ENCODE results near the gene DNAJC3.

Gene DNAJC3, protein sequence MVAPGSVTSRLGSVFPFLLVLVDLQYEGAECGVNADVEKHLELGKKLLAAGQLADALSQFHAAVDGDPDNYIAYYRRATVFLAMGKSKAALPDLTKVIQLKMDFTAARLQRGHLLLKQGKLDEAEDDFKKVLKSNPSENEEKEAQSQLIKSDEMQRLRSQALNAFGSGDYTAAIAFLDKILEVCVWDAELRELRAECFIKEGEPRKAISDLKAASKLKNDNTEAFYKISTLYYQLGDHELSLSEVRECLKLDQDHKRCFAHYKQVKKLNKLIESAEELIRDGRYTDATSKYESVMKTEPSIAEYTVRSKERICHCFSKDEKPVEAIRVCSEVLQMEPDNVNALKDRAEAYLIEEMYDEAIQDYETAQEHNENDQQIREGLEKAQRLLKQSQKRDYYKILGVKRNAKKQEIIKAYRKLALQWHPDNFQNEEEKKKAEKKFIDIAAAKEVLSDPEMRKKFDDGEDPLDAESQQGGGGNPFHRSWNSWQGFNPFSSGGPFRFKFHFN

GRCh38 chr13:95676762-95677563 is at the start of gene DNAJC3:
DNAJC3 (plus strand) TSS chr13:95677139; CDS start chr13:95677256, 117 bp downstream.
- peak within 1 kb of the TSS; percentile 64 for H3K27ac ChIP-seq
- TF ChIP-seq, protein P1, sequence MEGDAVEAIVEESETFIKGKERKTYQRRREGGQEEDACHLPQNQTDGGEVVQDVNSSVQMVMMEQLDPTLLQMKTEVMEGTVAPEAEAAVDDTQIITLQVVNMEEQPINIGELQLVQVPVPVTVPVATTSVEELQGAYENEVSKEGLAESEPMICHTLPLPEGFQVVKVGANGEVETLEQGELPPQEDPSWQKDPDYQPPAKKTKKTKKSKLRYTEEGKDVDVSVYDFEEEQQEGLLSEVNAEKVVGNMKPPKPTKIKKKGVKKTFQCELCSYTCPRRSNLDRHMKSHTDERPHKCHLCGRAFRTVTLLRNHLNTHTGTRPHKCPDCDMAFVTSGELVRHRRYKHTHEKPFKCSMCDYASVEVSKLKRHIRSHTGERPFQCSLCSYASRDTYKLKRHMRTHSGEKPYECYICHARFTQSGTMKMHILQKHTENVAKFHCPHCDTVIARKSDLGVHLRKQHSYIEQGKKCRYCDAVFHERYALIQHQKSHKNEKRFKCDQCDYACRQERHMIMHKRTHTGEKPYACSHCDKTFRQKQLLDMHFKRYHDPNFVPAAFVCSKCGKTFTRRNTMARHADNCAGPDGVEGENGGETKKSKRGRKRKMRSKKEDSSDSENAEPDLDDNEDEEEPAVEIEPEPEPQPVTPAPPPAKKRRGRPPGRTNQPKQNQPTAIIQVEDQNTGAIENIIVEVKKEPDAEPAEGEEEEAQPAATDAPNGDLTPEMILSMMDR (conservative IDR thresholded peaks at IDR 0.05), result no peak

DNA sequence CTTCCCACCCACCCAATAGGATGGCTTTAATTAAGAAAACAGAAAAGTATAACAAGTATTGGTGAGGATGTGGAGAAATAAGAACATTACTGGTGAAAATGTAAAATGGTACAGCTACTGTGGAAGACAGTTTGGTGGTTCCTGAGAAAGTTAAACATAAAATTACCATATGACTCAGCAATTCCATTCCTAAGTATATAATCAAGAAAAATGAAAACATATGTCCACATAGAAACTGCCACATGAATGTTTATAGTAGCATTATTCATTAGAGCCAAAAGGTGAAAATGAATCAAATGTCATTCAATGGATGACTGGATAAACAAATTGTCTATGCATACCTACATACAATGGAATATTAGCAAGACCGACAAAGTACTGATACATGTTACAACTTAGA is 49.3 kb upstream of the DNAJC3 start:
- TF ChIP-seq, protein P1 (conservative IDR thresholded peaks at IDR 0.05), result no peak
- H3K27ac ChIP-seq, result no peak overlapping the region

- H3K27ac ChIP-seq, result no peak overlapping the region
- TF ChIP-seq, protein P1 (conservative IDR thresholded peaks at IDR 0.05), result no peak
Measured at GRCh38 chr13:95628488-95628887, 48.5 kb upstream of the DNAJC3 start.

DNA sequence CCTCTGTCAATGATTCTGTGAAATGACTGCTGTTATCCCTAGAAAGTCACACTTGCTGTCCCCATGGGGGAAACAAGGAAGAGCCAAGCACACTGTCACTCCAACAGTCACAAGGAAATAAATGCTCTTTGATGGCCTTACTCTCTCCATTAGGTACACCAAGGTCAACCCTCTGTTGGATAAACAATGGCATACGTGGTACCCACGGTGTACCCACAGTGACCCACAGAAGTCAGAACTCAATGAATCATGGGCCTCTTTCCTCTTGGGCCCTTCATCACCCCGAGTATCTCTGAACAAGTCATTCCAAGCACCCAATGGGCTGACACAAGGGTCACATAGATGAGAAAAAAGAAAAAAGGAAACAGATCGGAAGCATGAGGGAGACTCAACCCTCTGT is 47.9 kb upstream of the DNAJC3 start:
- TF ChIP-seq, protein P1 (conservative IDR thresholded peaks at IDR 0.05), result no peak
- H3K27ac ChIP-seq, result no peak overlapping the region

GRCh38 chr13:95630593-95630992 is 46.3 kb upstream of the DNAJC3 start:
- no peak overlapping the region for H3K27ac ChIP-seq
- TF ChIP-seq, protein P1 (conservative IDR thresholded peaks at IDR 0.05), result no peak

DNA sequence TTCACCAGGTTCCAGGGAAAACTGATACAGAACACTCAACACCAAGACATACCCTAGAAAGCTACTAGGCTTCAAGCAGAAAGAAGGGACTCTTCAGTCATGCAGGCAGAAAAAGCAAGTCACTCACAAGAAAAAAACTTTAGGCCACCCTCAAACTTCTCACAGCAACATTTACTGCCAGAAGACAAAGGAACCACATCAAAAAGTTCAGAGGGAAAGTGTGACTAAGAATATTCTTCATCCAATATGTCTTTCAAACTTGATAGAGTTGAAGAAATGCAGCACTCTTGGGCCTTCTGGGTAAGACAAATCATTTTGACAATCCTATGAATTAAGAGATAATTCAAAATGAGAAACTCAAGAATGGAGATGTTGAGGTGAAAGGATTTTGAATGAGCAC is 40.1 kb upstream of the DNAJC3 start:
- H3K27ac ChIP-seq, result no peak overlapping the region
- TF ChIP-seq, protein P1 (conservative IDR thresholded peaks at IDR 0.05), result no peak
